Activated CD4-positive, alpha-beta T cell treated with anti-CD3 and anti-CD28 coated beads for 36 hours (primary cell): ENCODE measurements around the gene NPY1R. TPM values are rescaled to one million over a fixed set of nuclear protein-coding genes. Genes with fewer than 3 reads are reported as not detected.

Source experiments
- ATAC-seq: fragments of 200-7000 bp; cut with Tn5 transposase; one replicate; pipeline ENCODE4 v1.10.0; 2021; ENCODE audit warnings: mild to moderate bottlenecking, moderate library complexity
- CTCF ChIA-PET: fragments of 350-600 bp; sonication (Branson Sonifier 250); formaldehyde crosslinking; loops from one replicate; lab custom pipeline; 2021; ENCODE audit warnings: antibody characterized with exemption; lab: Charles Lee
- POLR2A ChIA-PET: fragments of 350-600 bp; sonication (Branson Sonifier 250); formaldehyde crosslinking; loops from one replicate; lab custom pipeline; 2021; ENCODE audit warnings: antibody characterized with exemption, inconsistent platforms; lab: Charles Lee
- DNase-seq: peaks from one replicate; pipeline ENCODE4 v3.0.0-alpha.2; 2020
- H3K27ac Mint-ChIP-seq: one replicate; pipeline ENCODE4 v1.8.0; 2021; ENCODE audit warnings: mixed read lengths
- H3K27me3 Mint-ChIP-seq: one replicate; pipeline ENCODE4 v1.8.0; 2021; ENCODE audit warnings: mixed read lengths
- H3K36me3 Mint-ChIP-seq: one replicate; pipeline ENCODE4 v1.8.0; 2021; ENCODE audit warnings: low read depth, mixed read lengths
- H3K4me1 Mint-ChIP-seq: one replicate; pipeline ENCODE4 v1.8.0; 2021; ENCODE audit warnings: mixed read lengths
- H3K4me3 Mint-ChIP-seq: one replicate; pipeline ENCODE4 v1.8.0; 2021; ENCODE audit warnings: mild to moderate bottlenecking, moderate library complexity, mixed read lengths
- H3K9me3 Mint-ChIP-seq: one replicate; pipeline ENCODE4 v1.8.0; 2021; ENCODE audit warnings: low read depth, mixed read lengths
- intact Hi-C, 2 experiments: fragments of 100-400 bp; cut with DNase I in 1 of 2; cut with micrococcal nuclease in 1 of 2; formaldehyde crosslinking; loops; one replicate each; pipeline versions ENCODE4 v1.14.2 to v1.15.1; 2022 to 2024; cut with DNase I, micrococcal nuclease
- total RNA-seq, 2 experiments: library from RNA; stranded (reverse); gene quantifications; one replicate each; pipeline ENCODE4 v1.2.3, GENCODE V29; 2021

Gene NPY1R
- not detected for total RNA-seq

DNA sequence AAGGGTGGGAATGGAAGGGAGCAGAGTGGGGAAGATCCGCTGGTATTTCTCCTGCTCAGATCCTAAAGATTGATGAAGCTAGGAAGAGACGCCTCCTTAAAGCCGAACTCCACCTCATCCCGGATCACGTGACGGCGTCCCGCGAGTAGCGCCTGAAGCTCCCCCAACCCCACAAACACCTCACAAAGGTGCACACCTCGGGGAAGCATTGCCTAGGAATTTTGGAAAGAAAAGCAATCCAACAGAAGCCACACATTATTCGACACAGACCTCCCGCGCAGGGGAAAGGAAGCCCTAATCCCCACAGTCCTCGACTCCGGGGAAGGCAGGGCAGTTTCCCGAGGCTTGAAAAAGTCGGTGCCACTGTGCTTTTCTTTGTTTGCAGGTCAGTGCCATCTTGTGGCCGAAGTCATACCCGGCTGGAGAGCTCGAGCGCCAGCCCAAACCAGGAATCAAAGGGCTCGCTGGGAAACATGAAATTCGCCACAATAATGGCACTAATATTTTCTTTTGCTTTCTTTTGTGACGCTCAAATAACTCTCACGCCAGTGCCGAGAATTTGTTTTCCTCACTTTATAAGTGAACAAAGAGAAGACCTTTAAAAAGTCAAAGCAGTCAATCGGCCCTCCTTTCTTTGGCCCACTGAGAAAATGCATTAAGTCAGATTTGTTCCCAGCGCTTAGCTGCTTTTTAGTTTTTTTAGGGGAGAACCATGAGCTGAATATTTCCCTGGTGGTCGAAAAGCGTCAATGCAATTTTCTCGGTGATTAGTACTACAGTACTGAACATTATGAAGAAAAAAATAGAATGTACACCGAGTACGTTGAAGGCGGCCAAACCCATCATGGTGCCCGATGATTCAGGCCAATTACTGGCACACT, at the start of gene NPY1R:
Gene NPY1R, minus strand, starts transcription at position 71 of the 881 bp plus-strand sequence. CDS start 6,042 bp downstream, outside the sequence.
- DNase-seq = peak; percentile 67
- no peaks in the 10 kb centered on the region for H3K36me3 Mint-ChIP-seq
- H3K4me1 Mint-ChIP-seq = peaks cover 14% of the 10 kb centered on the region
- H3K4me3 Mint-ChIP-seq = peak within 1 kb of the TSS; percentile 56
- H3K27ac Mint-ChIP-seq = no peak within 1 kb of the TSS
- ChIA-PET POLR2A (no interaction called here), CTCF (interaction anchor here (0.6 to 1.3 kb wide), 10 partner anchors 14 to 825 kb away, joined by 3 to 5 read pairs (median 3); no protein-coding TSS in a partner anchor)
- intact Hi-C loops = loop anchor here (1.0 to 5.0 kb wide), 7 partner anchors 165 to 835 kb away; partner anchors contain the start of gene NAF1 (in 1 of the 2)
- peaks cover 40% of the 10 kb centered on the region for H3K27me3 Mint-ChIP-seq
- H3K9me3 Mint-ChIP-seq = no peaks in the 10 kb centered on the region
- peak; percentile 63 for ATAC-seq

DNA sequence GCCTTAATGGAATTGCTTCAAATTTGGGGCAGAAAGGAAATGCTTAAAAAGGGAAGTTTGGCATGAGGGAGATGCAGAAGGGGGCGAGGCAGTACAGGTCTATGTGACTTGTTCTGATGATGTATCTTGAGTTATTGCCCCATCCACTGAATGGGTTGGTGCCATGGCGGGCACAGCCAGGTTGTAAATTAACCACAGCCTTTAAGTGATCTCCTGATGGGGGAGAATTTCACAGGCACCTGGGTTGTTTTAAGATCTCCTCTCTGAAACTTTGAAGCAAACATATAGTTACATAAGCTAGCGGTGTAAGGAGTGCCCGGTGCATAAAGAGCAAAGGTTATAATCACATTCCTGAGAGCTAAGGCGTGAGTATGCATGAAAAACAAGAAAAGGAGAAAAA, 48.3 kb upstream of the NPY1R start:
- H3K27ac Mint-ChIP-seq = no peak overlapping the region
- intact Hi-C loops = no loop called here
- H3K4me1 Mint-ChIP-seq = no peaks in the 10 kb centered on the region
- CTCF ChIA-PET = interaction anchor here (1.1 kb wide), 1 partner anchor 39 kb away, joined by 3 read pairs; no protein-coding TSS in a partner anchor
- H3K36me3 Mint-ChIP-seq = no peaks in the 10 kb centered on the region
- H3K9me3 Mint-ChIP-seq = no peaks in the 10 kb centered on the region
- no peak for ATAC-seq
- POLR2A ChIA-PET = no interaction called here
- DNase-seq = no peak
- peaks cover 7% of the 10 kb centered on the region for H3K27me3 Mint-ChIP-seq
- no peak overlapping the region for H3K4me3 Mint-ChIP-seq

DNA sequence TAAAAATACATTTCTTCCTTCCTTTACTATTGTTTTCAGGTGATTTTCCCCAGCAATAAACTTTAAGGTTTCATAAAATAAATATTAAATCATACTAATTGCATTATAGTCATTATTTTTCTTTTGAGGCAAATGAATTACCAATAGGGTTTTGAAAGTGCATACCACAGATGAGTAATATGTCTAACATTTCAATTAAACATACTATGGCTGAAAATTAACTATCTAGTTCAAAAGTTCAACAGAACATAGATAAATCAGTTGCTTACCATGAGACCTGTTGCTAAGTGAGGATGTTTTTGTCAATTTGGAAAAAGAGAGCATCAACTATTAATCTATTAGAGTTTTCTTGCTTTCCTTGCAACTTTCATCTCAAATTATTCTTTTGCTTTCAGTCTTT, 46.3 kb upstream of the NPY1R start:
- Mint-ChIP-seq H3K27me3 (peaks cover 7% of the 10 kb centered on the region), H3K4me1 (no peaks in the 10 kb centered on the region), H3K36me3 (no peaks in the 10 kb centered on the region), H3K27ac (no peak overlapping the region), H3K9me3 (no peaks in the 10 kb centered on the region), H3K4me3 (no peak overlapping the region)
- POLR2A ChIA-PET = no interaction called here
- CTCF ChIA-PET = no interaction called here
- ATAC-seq (no peak), DNase-seq (no peak)
- intact Hi-C loops = no loop called here

- Mint-ChIP-seq H3K27me3 (peaks cover 5% of the 10 kb centered on the region), H3K36me3 (no peaks in the 10 kb centered on the region), H3K27ac (no peak overlapping the region), H3K4me1 (no peaks in the 10 kb centered on the region), H3K9me3 (no peaks in the 10 kb centered on the region), H3K4me3 (no peak overlapping the region)
- intact Hi-C loops = no loop called here
- POLR2A ChIA-PET = no interaction called here
- ATAC-seq (no peak), DNase-seq (no peak)
- CTCF ChIA-PET = interaction anchor here (0.8 kb wide), 1 partner anchor 40 kb away, joined by 3 read pairs; the partner anchor contains the start of gene NPY1R
Observed at GRCh38 chr4:163372029-163372428, 39.6 kb upstream of the NPY1R start.

GRCh38 chr4:163367651-163368050, 35.3 kb upstream of the NPY1R start:
- ChIA-PET POLR2A (no interaction called here), CTCF (no interaction called here)
- intact Hi-C loops = no loop called here
- peaks cover 17% of the 10 kb centered on the region for H3K27me3 Mint-ChIP-seq
- H3K27ac Mint-ChIP-seq = no peak overlapping the region
- no peak overlapping the region for H3K4me3 Mint-ChIP-seq
- H3K4me1 Mint-ChIP-seq = no peaks in the 10 kb centered on the region
- ATAC-seq = no peak
- DNase-seq = no peak
- H3K9me3 Mint-ChIP-seq = no peaks in the 10 kb centered on the region
- H3K36me3 Mint-ChIP-seq = no peaks in the 10 kb centered on the region

DNA sequence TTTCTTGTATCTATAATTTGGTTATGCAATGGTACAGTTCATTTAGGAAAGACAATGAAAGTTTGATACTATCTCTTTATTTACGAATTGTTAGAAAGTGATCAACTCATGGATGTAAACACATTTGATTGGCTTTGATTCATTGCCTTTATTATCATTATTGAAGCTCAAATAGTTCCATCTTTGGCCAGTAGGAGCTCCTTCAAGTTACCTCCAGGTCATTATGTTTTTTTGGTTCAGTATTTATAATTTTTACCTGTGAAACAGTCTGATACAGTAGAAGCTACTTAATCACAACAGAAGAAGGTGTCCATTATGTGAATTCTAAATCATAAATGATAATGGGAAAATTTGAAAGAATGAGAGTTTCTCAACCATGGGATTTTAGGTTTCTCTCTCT, 23.7 kb upstream of the NPY1R start:
- POLR2A ChIA-PET = no interaction called here
- Mint-ChIP-seq H3K4me3 (no peak overlapping the region), H3K9me3 (no peaks in the 10 kb centered on the region), H3K27me3 (peaks cover 3% of the 10 kb centered on the region), H3K4me1 (no peaks in the 10 kb centered on the region), H3K27ac (no peak overlapping the region), H3K36me3 (no peaks in the 10 kb centered on the region)
- CTCF ChIA-PET = no interaction called here
- DNase-seq = no peak
- no peak for ATAC-seq
- intact Hi-C loops = no loop called here

- Mint-ChIP-seq H3K27me3 (peaks cover 5% of the 10 kb centered on the region), H3K9me3 (no peaks in the 10 kb centered on the region), H3K27ac (no peak overlapping the region), H3K4me3 (no peak overlapping the region), H3K4me1 (no peaks in the 10 kb centered on the region), H3K36me3 (no peaks in the 10 kb centered on the region)
- ChIA-PET CTCF (no interaction called here), POLR2A (no interaction called here)
- ATAC-seq (no peak), DNase-seq (no peak)
- intact Hi-C loops = no loop called here
Observed at GRCh38 chr4:163353054-163353453, 20.7 kb upstream of the NPY1R start.

GRCh38 chr4:163350672-163351071, 18.3 kb upstream of the NPY1R start:
- CTCF ChIA-PET = no interaction called here
- Mint-ChIP-seq H3K27me3 (peaks cover 12% of the 10 kb centered on the region), H3K4me3 (no peak overlapping the region), H3K4me1 (no peaks in the 10 kb centered on the region), H3K27ac (no peak overlapping the region), H3K36me3 (no peaks in the 10 kb centered on the region), H3K9me3 (no peaks in the 10 kb centered on the region)
- DNase-seq (no peak), ATAC-seq (no peak)
- POLR2A ChIA-PET = interaction anchor here (0.7 kb wide), 1 partner anchor 10 kb away, joined by 5 read pairs; no protein-coding TSS in a partner anchor
- intact Hi-C loops = no loop called here

GRCh38 chr4:163344147-163345125, 12.0 kb upstream of the NPY1R start:
- Mint-ChIP-seq H3K4me1 (peaks cover 5% of the 10 kb centered on the region), H3K36me3 (no peaks in the 10 kb centered on the region), H3K9me3 (no peaks in the 10 kb centered on the region), H3K27ac (no peak overlapping the region), H3K27me3 (peaks cover 33% of the 10 kb centered on the region), H3K4me3 (no peak overlapping the region)
- intact Hi-C loops = no loop called here
- CTCF ChIA-PET = no interaction called here
- ATAC-seq (no peak), DNase-seq (no peak)
- POLR2A ChIA-PET = no interaction called here

- H3K9me3 Mint-ChIP-seq = no peaks in the 10 kb centered on the region
- intact Hi-C loops = no loop called here
- H3K27me3 Mint-ChIP-seq = peaks cover 35% of the 10 kb centered on the region
- no peak within 1 kb of the TSS for H3K4me3 Mint-ChIP-seq
- H3K4me1 Mint-ChIP-seq = peaks cover 5% of the 10 kb centered on the region
- no peak within 1 kb of the TSS for H3K27ac Mint-ChIP-seq
- no peak for ATAC-seq
- ChIA-PET CTCF (no interaction called here), POLR2A (no interaction called here)
- H3K36me3 Mint-ChIP-seq = no peaks in the 10 kb centered on the region
- DNase-seq = no peak
Observed at GRCh38 chr4:163343604-163344146, 11.3 kb upstream of the NPY1R start, which contains the start of gene NPY5R. TSS of gene NPY5R (plus strand) at chr4:163343892. CDS start at chr4:163350274, 6,382 bp downstream.

GRCh38 chr4:163335384-163335783, 3.0 kb upstream of the NPY1R start:
- DNase-seq (no peak), ATAC-seq (no peak)
- Mint-ChIP-seq H3K27ac (no peak overlapping the region), H3K4me3 (no peak overlapping the region), H3K9me3 (no peaks in the 10 kb centered on the region), H3K27me3 (peaks cover 39% of the 10 kb centered on the region), H3K36me3 (no peaks in the 10 kb centered on the region), H3K4me1 (peaks cover 14% of the 10 kb centered on the region)
- POLR2A ChIA-PET = no interaction called here
- intact Hi-C loops = no loop called here
- CTCF ChIA-PET = no interaction called here
